Neural progenitor cell (in vitro differentiated cells): ENCODE measurements around the gene IL1RAP.

Experiments
- EZH2 ChIP-seq: fragments of 200-600 bp; sonication (generic); IDR thresholded peaks from 2 replicates; pipeline ENCODE4 v1.6.1; 2017; ENCODE audit warnings: antibody characterized with exemption, mild to moderate bottlenecking, moderate library complexity
- EZH2phosphoT487 ChIP-seq: fragments of 200-600 bp; sonication (generic); IDR thresholded peaks from 2 replicates; pipeline ENCODE4 v1.6.1; 2017; ENCODE audit warnings: antibody characterized with exemption
- TF ChIP-seq, protein P1 (sequence below): fragments of 200-600 bp; sonication (generic); IDR thresholded peaks from 2 replicates; pipeline ENCODE4 v1.5.1; 2017; ENCODE audit warnings: antibody characterized with exemption, mild to moderate bottlenecking

GRCh38 chr3:190497811-190498210, 16.1 kb upstream of the IL1RAP start:
- TF ChIP-seq, protein P1, sequence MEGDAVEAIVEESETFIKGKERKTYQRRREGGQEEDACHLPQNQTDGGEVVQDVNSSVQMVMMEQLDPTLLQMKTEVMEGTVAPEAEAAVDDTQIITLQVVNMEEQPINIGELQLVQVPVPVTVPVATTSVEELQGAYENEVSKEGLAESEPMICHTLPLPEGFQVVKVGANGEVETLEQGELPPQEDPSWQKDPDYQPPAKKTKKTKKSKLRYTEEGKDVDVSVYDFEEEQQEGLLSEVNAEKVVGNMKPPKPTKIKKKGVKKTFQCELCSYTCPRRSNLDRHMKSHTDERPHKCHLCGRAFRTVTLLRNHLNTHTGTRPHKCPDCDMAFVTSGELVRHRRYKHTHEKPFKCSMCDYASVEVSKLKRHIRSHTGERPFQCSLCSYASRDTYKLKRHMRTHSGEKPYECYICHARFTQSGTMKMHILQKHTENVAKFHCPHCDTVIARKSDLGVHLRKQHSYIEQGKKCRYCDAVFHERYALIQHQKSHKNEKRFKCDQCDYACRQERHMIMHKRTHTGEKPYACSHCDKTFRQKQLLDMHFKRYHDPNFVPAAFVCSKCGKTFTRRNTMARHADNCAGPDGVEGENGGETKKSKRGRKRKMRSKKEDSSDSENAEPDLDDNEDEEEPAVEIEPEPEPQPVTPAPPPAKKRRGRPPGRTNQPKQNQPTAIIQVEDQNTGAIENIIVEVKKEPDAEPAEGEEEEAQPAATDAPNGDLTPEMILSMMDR: no peak
- TF ChIP-seq EZH2phosphoT487 (no peak), EZH2 (no peak)
